KMS-11 (cell line): ENCODE measurements around the gene PNPLA7.

ENCODE experiments used
- H2AFZ ChIP-seq: fragments of 200-600 bp; sonication (generic); 2 replicates; pipeline ENCODE4 v1.6.1; 2016; ENCODE audit warnings: antibody characterized with exemption, mixed run types, low read depth
- H3K27ac ChIP-seq: fragments of 200-600 bp; sonication (generic); 2 replicates; pipeline ENCODE4 v1.6.1; 2016; ENCODE audit warnings: mild to moderate bottlenecking, mixed run types
- H3K27me3 ChIP-seq: fragments of 200-600 bp; sonication (generic); 2 replicates; pipeline ENCODE4 v1.6.1; 2017; ENCODE audit warnings: mild to moderate bottlenecking, low read depth, mixed run types, moderate library complexity; ENCODE audit not compliant: insufficient read depth
- H3K36me3 ChIP-seq: fragments of 200-600 bp; sonication (generic); 2 replicates; pipeline ENCODE4 v1.6.1; 2017; ENCODE audit warnings: mild to moderate bottlenecking, mixed run types; ENCODE audit not compliant: insufficient read depth
- H3K4me1 ChIP-seq: fragments of 200-600 bp; sonication (generic); 2 replicates; pipeline ENCODE4 v1.6.1; 2016; ENCODE audit warnings: mild to moderate bottlenecking, low read depth, mixed run types; ENCODE audit not compliant: poor library complexity, severe bottlenecking
- H3K4me2 ChIP-seq: fragments of 200-600 bp; sonication (generic); 2 replicates; pipeline ENCODE4 v1.7.0; 2016; ENCODE audit warnings: mild to moderate bottlenecking, mixed run types
- H3K4me3 ChIP-seq: fragments of 200-600 bp; sonication (generic); IDR thresholded peaks from 2 replicates; pipeline ENCODE4 v1.6.1; 2017; ENCODE audit warnings: low read depth, low read length, mixed read lengths; ENCODE audit not compliant: insufficient read depth
- H3K79me2 ChIP-seq: fragments of 200-600 bp; sonication (generic); 2 replicates; pipeline ENCODE4 v1.6.1; 2016; ENCODE audit warnings: low read depth, mixed run types; ENCODE audit not compliant: insufficient read depth
- H3K9ac ChIP-seq: fragments of 200-600 bp; sonication (generic); 2 replicates; pipeline ENCODE4 v1.6.1; 2016; ENCODE audit warnings: mild to moderate bottlenecking, mixed run types
- H4K20me1 ChIP-seq: fragments of 200-600 bp; sonication (generic); 2 replicates; pipeline ENCODE4 v1.6.1; 2016; ENCODE audit warnings: mild to moderate bottlenecking, mixed run types; ENCODE audit not compliant: insufficient read depth
- TF ChIP-seq, protein P1 (sequence below): fragments of 200-600 bp; sonication (generic); conservative IDR thresholded peaks from 2 replicates; pipeline ENCODE4 v1.6.1; 2017; ENCODE audit warnings: low read depth, mild to moderate bottlenecking, antibody characterized with exemption, low read length, moderate library complexity, mixed read lengths

The PNPLA7 gene

DNA sequence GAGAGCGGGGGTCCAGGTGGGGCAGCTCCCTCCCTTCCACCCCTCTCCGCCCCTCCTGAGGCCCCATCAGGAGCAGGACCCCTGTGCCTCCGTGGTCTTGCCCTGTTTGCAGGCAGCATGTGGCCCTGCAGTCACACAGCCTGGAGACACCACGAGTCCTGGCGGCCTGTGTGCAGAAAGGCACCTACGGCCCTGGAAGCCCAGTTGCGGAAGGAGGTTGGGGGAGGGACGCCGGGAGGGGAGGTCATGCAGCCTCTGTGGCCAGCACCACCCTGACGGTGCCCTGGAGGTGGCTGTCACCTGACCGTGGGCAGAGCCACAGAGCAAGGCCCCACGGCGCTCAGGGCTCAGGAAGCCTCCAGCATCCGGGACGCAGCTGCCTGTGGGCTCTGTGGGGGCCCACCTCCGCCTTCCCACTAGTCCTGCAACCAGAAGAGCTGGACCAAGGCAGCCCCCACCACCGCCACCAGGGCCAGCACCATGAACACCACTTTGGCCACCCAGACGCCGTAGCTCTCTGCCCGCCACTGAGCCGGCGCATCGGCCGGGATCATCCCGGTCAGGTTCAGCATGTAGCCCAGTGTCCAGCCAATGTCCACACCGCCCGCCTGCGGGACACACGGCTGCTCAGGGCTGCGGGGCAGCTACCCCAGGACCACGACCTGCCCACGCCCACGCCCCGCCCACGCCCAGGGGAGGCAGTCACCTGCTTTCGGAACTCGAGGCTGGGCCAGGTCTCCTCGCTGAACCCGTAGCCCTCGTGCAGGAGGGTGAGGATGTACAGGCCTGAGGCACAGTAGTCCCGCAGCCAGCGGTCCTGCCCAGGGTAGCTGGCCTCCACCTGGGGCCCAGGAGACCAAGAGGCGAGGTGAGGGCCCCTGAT is 115.5 kb downstream of the PNPLA7 start:
- TF ChIP-seq, protein P1, sequence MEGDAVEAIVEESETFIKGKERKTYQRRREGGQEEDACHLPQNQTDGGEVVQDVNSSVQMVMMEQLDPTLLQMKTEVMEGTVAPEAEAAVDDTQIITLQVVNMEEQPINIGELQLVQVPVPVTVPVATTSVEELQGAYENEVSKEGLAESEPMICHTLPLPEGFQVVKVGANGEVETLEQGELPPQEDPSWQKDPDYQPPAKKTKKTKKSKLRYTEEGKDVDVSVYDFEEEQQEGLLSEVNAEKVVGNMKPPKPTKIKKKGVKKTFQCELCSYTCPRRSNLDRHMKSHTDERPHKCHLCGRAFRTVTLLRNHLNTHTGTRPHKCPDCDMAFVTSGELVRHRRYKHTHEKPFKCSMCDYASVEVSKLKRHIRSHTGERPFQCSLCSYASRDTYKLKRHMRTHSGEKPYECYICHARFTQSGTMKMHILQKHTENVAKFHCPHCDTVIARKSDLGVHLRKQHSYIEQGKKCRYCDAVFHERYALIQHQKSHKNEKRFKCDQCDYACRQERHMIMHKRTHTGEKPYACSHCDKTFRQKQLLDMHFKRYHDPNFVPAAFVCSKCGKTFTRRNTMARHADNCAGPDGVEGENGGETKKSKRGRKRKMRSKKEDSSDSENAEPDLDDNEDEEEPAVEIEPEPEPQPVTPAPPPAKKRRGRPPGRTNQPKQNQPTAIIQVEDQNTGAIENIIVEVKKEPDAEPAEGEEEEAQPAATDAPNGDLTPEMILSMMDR = no peak
- Histone ChIP-seq H3K27ac (no peak overlapping the region), H3K27me3 (peaks cover 77% of the 10 kb centered on the region), H3K79me2 (no peaks in the 10 kb centered on the region), H3K4me3 (no peak overlapping the region), H3K4me1 (peaks cover 6% of the 10 kb centered on the region), H4K20me1 (no peaks in the 10 kb centered on the region), H3K9ac (no peak overlapping the region), H2AFZ (no peak overlapping the region), H3K36me3 (no peaks in the 10 kb centered on the region), H3K4me2 (no peak overlapping the region)

DNA sequence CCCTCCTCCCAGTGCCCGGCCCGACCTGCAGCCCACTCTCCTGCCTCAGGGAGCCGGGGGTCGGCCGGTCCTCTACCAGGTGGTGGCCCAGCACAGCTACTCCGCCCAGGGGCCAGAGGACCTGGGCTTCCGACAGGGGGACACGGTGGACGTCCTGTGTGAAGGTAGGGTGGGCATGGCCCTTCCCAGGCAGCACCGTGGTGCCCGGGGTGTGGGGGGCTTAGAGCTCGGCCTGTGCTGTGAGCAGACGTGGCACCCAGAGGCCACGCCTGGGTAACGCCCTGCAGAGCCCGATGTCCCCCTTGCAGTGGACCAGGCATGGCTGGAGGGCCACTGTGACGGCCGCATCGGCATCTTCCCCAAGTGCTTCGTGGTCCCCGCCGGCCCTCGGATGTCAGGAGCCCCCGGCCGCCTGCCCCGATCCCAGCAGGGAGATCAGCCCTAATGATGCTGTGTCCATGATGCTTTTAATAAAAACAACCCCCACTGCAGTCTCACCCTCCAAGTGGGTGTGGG is 116.2 kb downstream of the PNPLA7 start:
- TF ChIP-seq, protein P1 = no peak
- Histone ChIP-seq H3K27me3 (peaks cover 74% of the 10 kb centered on the region), H3K4me1 (peaks cover 6% of the 10 kb centered on the region), H3K27ac (no peak overlapping the region), H3K79me2 (no peaks in the 10 kb centered on the region), H3K36me3 (no peaks in the 10 kb centered on the region), H4K20me1 (no peaks in the 10 kb centered on the region), H3K4me3 (no peak overlapping the region), H3K9ac (no peak overlapping the region), H2AFZ (no peak overlapping the region), H3K4me2 (no peak overlapping the region)

GRCh38 chr9:137433349-137433915 is 116.8 kb downstream of the PNPLA7 start:
- TF ChIP-seq, protein P1 = no peak
- no peak overlapping the region for H2AFZ ChIP-seq
- no peak overlapping the region for H3K9ac ChIP-seq
- H3K27me3 ChIP-seq = peaks cover 68% of the 10 kb centered on the region
- H4K20me1 ChIP-seq = no peaks in the 10 kb centered on the region
- no peaks in the 10 kb centered on the region for H3K79me2 ChIP-seq
- H3K27ac ChIP-seq = no peak overlapping the region
- no peak overlapping the region for H3K4me2 ChIP-seq
- peaks cover 6% of the 10 kb centered on the region for H3K4me1 ChIP-seq
- H3K36me3 ChIP-seq = no peaks in the 10 kb centered on the region
- H3K4me3 ChIP-seq = no peak overlapping the region

DNA sequence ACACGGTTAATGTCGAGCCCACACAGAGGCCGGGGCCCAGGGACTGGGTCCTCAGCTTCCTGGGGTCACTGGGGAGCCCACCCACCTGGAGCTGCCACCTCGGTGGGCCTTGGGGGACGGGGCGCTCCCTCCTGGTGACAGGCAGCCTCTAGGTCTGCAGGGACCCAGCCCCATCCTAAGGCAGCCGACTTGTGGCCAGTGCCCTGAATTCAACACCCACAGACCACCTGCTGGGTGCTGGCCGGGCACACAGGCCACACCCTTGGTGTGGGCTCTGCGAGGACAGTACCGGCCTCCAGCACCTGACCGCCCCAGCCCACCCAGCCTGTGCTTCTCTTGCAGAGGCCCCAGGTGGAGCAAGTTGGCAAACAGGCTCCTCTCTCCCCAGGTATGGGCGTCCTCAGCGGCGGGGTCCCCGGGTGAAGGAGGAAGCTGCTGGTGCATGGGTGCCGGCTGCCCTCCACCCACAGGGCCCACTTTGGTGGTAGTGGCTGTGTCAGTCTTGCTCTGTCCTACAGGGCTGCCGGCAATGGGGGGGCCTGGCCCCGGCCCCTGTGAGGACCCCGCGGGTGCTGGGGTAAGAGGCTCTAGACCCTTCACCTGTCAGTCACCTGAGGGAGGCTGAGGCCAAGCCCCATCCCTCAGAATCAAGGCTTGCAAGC is 117.4 kb downstream of the PNPLA7 start:
- TF ChIP-seq, protein P1 = no peak
- H3K27me3 ChIP-seq = peaks cover 67% of the 10 kb centered on the region
- H3K79me2 ChIP-seq = no peaks in the 10 kb centered on the region
- H2AFZ ChIP-seq = no peak overlapping the region
- no peaks in the 10 kb centered on the region for H3K36me3 ChIP-seq
- H3K9ac ChIP-seq = no peak overlapping the region
- no peak overlapping the region for H3K4me3 ChIP-seq
- peaks cover 6% of the 10 kb centered on the region for H3K4me1 ChIP-seq
- no peaks in the 10 kb centered on the region for H4K20me1 ChIP-seq
- no peak overlapping the region for H3K4me2 ChIP-seq
- H3K27ac ChIP-seq = no peak overlapping the region
